ENCODE measurements around the gene SGTA. TPM values are rescaled to one million over a fixed set of nuclear protein-coding genes. Genes with fewer than 3 reads are reported as not detected.

SGTA gene
- total RNA-seq, 1 donor from 2014 or later: 29.8 TPM

DNA sequence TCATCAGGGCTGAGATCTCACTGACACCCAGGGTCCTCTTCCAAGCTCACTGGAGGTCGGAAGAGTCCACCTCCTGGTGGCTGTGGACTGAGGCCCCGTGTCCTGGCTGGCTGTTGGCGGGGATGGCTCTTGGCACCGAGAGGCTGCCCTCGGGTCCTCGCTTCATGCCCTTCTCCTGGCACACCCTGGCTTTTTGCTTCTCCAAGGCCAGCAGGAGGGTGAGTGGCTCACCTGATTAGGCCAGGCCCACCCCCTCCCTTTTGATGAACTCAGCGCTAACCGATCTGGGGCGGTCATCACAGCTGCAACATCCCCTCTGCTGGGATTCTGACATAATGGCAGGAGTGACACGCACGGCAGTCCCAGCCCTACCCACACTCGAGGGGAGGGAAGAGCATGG lies 47.7 kb downstream of the SGTA start:
- intact Hi-C loops (cut with DNase I): no loop called here
- TF ChIP-seq, protein P1, sequence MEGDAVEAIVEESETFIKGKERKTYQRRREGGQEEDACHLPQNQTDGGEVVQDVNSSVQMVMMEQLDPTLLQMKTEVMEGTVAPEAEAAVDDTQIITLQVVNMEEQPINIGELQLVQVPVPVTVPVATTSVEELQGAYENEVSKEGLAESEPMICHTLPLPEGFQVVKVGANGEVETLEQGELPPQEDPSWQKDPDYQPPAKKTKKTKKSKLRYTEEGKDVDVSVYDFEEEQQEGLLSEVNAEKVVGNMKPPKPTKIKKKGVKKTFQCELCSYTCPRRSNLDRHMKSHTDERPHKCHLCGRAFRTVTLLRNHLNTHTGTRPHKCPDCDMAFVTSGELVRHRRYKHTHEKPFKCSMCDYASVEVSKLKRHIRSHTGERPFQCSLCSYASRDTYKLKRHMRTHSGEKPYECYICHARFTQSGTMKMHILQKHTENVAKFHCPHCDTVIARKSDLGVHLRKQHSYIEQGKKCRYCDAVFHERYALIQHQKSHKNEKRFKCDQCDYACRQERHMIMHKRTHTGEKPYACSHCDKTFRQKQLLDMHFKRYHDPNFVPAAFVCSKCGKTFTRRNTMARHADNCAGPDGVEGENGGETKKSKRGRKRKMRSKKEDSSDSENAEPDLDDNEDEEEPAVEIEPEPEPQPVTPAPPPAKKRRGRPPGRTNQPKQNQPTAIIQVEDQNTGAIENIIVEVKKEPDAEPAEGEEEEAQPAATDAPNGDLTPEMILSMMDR (IDR thresholded peaks at IDR 0.05): no peak
- Histone ChIP-seq H3K4me1 (peaks cover 6 to 11% of the 10 kb centered on the region in 2 donors), H3K36me3 (peaks cover 32 to 38% of the 10 kb centered on the region in 2 donors), H3K9me3 (no peaks in the 10 kb centered on the region), H3K4me3 (no peak overlapping the region), H3K27ac (no peak overlapping the region), H3K27me3 (no peaks in the 10 kb centered on the region)
- no peak for DNase-seq (ENCODE audit: low spot score in 2 of 2)

DNA sequence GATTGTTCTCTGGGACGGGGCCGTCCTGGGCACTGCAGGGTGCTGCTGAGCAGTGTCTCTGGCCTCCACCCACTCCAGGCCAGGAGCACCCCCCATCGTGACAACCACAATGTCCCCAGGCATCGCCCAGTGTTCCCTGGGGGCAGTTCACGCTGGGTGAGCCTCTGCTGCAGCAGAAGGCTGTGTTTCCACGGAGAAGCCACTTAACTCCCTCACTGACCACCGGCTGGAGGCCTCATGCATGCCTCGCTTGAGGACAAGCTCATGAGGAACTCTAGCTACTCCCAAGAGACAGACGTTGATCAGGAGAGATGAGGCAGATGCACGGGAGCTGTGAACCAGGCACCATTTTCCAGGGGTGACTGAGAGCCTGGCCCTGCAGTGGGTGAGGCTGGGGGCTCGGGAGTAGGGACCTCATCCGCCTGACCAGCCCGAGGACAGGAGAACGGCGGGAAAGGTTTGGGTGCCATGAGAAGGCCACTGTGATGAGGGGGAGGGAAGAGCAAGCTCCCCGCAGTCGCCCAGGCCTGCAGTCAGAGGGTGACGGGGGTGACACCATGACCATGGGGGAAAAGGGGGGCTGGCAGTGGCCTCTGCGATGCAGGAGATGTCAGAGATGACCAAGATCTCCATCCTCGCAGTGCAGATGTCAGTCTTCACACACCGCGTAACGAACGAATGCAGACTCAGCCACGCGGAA lies 48.3 kb downstream of the SGTA start:
- Histone ChIP-seq H3K9me3 (no peaks in the 10 kb centered on the region), H3K27ac (no peak overlapping the region), H3K4me1 (peaks cover 6 to 11% of the 10 kb centered on the region in 2 donors), H3K27me3 (no peaks in the 10 kb centered on the region), H3K36me3 (peaks cover 32 to 38% of the 10 kb centered on the region in 2 donors), H3K4me3 (no peak overlapping the region)
- DNase-seq (ENCODE audit: low spot score in 2 of 2): no peak
- TF ChIP-seq, protein P1 (IDR thresholded peaks at IDR 0.05): no peak
- intact Hi-C loops (cut with DNase I): no loop called here

DNA sequence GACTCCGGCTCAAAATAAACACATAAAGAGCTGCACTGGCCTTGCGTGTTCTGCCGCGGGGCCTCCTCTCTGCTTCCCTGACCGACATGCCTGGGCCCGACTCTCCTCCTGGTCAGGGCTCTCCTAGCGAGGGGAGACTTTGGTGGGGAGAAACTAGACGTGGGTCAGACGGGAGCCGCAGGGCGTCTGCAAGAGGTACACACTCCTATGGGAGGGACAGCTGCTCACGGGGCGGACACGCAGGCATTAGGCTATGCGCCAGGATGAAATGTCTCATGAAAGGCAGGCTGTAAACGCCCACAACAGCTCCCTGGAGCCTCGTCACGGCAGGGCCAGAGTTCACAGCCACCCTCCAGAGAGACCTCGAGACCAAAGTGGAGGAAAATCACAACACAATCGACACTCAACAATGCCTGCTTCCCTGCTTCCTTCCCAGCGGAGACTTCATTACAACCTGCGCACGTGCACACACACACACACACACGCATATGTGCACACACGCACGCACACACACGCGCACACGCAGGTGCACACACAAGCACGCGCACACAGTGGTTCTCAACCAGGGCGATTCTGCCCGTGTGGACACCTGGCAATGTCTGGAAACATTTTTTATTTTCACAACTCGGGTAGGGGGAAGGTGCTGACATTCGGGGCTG lies 49.0 kb downstream of the SGTA start:
- TF ChIP-seq, protein P1 (IDR thresholded peaks at IDR 0.05): no peak
- intact Hi-C loops (cut with DNase I): no loop called here

DNA sequence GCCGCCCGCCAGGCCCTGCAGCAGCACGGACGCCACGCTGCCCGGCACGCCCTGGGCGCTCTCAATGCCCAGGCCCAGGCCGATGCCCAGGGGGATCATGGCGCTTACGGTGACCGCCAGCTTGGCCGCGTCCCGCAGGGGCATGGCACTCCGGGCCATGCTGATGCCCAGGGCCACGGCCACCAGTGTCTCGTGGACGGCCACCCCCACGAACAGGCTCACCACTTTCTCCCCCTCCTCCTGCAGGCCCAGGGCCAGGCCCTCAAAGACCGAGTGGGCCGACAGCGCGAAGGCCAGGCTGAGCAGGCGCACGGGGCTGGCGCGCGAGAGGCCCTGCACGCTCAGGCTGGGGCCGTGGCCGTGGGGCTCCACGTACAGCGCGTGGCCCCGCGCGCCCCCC lies 50.2 kb downstream of the SGTA start:
- TF ChIP-seq, protein P1 (IDR thresholded peaks at IDR 0.05): no peak
- peaks cover 32 to 38% of the 10 kb centered on the region in 2 donors for H3K36me3 ChIP-seq
- intact Hi-C loops (cut with DNase I): no loop called here

More for the DNA sequence above, 49.0 kb downstream of the SGTA start:
- no peak overlapping the region for H3K4me3 ChIP-seq
- no peak for DNase-seq (ENCODE audit: low spot score in 2 of 2)
- peaks cover under 1 to 7% of the 10 kb centered on the region in 2 donors for H3K4me1 ChIP-seq
- H3K27me3 ChIP-seq: no peaks in the 10 kb centered on the region
- no peaks in the 10 kb centered on the region for H3K9me3 ChIP-seq
- H3K36me3 ChIP-seq: peaks cover 32 to 38% of the 10 kb centered on the region in 2 donors
- H3K27ac ChIP-seq: no peak overlapping the region

DNA sequence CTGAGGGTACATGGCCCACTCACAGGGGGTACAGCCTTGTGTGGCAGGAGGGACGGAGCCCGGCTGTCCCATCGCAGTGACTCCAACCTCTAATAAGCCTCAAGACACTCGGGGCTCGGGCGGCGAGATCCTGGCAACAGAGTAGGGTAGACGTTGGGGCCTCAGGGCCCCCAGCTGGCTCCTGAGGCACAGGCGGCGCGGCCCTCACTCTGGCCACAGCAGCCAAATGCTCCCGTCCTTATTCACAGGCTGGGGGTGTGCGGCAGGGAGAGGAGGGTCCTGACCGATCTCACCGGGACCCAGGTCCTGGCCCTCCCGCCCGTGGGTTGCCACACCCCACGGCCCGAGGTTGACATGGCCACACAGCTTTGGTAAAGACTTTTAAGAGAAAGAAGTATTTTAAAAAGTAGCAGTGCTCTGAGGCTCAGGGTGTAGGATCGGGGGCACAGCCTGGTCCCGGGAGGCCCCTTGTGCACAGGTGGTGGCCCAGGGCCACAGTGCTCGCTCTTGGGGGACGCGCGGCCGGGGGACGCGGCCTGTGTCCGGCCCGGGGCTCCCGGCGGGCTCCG lies 50.8 kb downstream of the SGTA start:
- Histone ChIP-seq H3K4me1 (no peaks in the 10 kb centered on the region), H3K27ac (no peak overlapping the region), H3K9me3 (no peaks in the 10 kb centered on the region), H3K4me3 (no peak overlapping the region), H3K27me3 (no peaks in the 10 kb centered on the region), H3K36me3 (peaks cover 32 to 38% of the 10 kb centered on the region in 2 donors)
- no peak for DNase-seq (ENCODE audit: low spot score in 2 of 2)
- TF ChIP-seq, protein P1 (IDR thresholded peaks at IDR 0.05): no peak
- intact Hi-C loops (cut with DNase I): no loop called here

More for the DNA sequence above, 50.2 kb downstream of the SGTA start:
- no peak for DNase-seq (ENCODE audit: low spot score in 2 of 2)
- Histone ChIP-seq H3K27me3 (no peaks in the 10 kb centered on the region), H3K27ac (no peak overlapping the region), H3K9me3 (no peaks in the 10 kb centered on the region), H3K4me3 (no peak overlapping the region), H3K4me1 (no peaks in the 10 kb centered on the region)

All from ascending aorta (tissue), 2 donors.